Muscle layer of colon (tissue), 2 donors: ENCODE results near the gene BIRC6.

Source experiments
- H3K27ac ChIP-seq: one replicate; pipeline ENCODE4 v1.7.0; 2013; ENCODE audit warnings: low read depth, mild to moderate bottlenecking, low read length, moderate library complexity
- H3K27me3 ChIP-seq, 2 donors: one replicate each; pipeline ENCODE4 v1.7.0; 2013; ENCODE audit warnings: low read length in 2 of 2, mild to moderate bottlenecking in 2 of 2; ENCODE audit not compliant: insufficient read depth in 2 of 2, control insufficient read depth in 1 of 2
- H3K36me3 ChIP-seq: one replicate; pipeline ENCODE4 v1.7.0; 2013; ENCODE audit warnings: mild to moderate bottlenecking, low read length; ENCODE audit not compliant: insufficient read depth
- H3K4me1 ChIP-seq: one replicate; pipeline ENCODE4 v1.7.0; 2013; ENCODE audit warnings: mild to moderate bottlenecking, low read length; ENCODE audit not compliant: insufficient read depth
- H3K4me3 ChIP-seq, 2 donors: one replicate each; pipeline ENCODE4 v1.7.0; 2013; ENCODE audit warnings: low read length in 2 of 2, low read depth in 1 of 2, mild to moderate bottlenecking in 1 of 2, moderate library complexity in 1 of 2
- H3K9ac ChIP-seq: one replicate; pipeline ENCODE4 v1.7.0; 2013; ENCODE audit warnings: low read length
- H3K9me3 ChIP-seq: one replicate; pipeline ENCODE4 v1.7.0; 2013; ENCODE audit warnings: mild to moderate bottlenecking, low read length
- donor health status: abdominal sarcoma.
- donor health status: Adenocarcinoma of cecum.

Gene BIRC6

DNA sequence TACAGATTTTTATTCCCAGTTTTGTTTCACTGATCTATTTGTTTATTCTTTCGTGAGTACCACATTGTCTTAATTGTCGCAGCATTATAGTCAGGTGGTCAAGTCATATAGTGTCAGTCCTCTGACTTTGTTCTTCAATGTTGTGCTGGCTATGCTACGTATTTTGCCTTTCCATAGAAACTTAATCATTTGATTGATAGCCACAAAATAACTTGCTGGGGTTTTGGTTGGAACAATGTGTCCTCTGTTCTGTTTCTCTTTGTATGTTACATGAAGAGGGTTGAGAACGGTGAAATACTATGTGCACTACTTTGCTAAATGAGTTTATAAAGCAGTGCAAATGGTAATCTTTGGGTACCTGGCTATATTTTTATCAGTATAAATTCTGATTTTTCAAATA is 206.1 kb downstream of the BIRC6 start:
- H3K4me1 ChIP-seq, result peaks cover 8% of the 10 kb centered on the region
- H3K9ac ChIP-seq, result no peak overlapping the region
- H3K27ac ChIP-seq, result no peak overlapping the region
- no peaks in the 10 kb centered on the region for H3K9me3 ChIP-seq
- H3K27me3 ChIP-seq, result no peaks in the 10 kb centered on the region
- H3K4me3 ChIP-seq, result no peak overlapping the region
- H3K36me3 ChIP-seq, result no peaks in the 10 kb centered on the region

DNA sequence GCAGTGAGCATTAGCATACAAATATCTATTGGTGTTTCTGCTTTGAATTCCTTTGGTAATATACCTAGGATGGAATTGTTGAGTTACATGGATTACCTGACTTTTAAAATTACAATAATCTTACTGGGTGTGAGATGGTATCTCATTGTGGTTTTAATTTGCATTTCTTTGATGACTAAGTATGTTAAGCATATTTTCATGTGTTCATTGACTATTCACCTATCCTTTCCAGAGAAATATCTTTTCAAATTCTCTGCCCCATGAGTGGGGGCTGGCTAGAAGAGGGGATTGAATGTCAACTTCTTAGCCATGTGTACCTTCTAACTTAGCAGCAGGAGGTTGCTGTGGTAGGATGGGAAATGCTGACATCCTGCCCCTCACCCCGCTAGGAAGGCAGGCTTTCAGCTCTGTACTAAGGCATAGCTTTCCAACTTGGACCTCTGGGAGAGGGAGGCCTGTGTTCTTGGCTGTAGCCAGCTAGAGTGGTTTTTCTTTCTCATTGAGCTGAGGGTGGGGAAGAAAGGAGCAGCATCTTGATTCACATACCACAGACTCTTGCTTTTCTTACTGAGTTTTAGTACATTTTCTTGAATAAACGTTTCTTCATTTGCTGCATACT is 207.7 kb downstream of the BIRC6 start:
- Histone ChIP-seq H3K27me3 (no peaks in the 10 kb centered on the region), H3K36me3 (no peaks in the 10 kb centered on the region), H3K4me3 (no peak overlapping the region), H3K27ac (no peak overlapping the region), H3K9ac (no peak overlapping the region), H3K9me3 (no peaks in the 10 kb centered on the region), H3K4me1 (no peaks in the 10 kb centered on the region)

DNA sequence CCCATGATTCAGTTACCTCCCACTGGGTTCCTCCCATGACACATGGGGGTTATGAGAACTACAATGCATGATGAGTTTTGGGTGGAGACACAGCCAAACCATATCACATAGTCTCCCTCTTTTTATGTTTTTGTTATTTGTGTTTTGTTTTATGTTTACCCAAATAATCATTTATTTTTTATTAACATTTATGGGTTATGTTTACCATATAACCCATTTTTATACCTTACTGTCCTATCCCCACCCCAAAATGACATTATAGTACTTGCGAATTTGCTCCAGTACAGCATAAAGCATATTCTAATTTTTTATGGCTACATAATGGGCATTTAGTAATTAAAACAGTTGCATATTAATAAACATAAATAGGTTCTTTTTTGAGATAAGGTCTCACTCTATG is 209.1 kb downstream of the BIRC6 start:
- Histone ChIP-seq H3K36me3 (no peaks in the 10 kb centered on the region), H3K4me1 (no peaks in the 10 kb centered on the region), H3K9ac (no peak overlapping the region), H3K27ac (no peak overlapping the region), H3K4me3 (no peak overlapping the region), H3K9me3 (no peaks in the 10 kb centered on the region), H3K27me3 (no peaks in the 10 kb centered on the region)

DNA sequence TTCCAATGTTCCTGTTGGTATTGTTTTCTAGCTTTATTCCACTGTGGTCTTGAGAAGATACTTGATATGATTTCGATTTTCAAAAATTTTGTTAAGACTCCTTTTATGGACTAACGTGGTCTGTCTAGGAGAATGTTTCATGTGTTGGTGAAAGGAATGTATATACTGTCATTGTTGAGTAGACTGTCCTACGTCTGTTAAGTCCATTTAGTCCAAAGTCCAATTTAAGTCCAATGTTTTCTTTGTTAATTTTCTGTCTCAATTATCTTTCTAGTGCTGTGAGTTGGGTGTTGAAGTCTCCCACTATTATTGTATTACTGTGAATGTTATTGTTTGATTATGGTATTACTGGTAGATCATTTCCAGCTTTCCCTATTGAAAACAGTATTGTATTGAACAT is 215.2 kb downstream of the BIRC6 start:
- Histone ChIP-seq H3K36me3 (no peaks in the 10 kb centered on the region), H3K27ac (no peak overlapping the region), H3K9me3 (no peaks in the 10 kb centered on the region), H3K4me1 (no peaks in the 10 kb centered on the region), H3K9ac (no peak overlapping the region), H3K4me3 (no peak overlapping the region), H3K27me3 (no peaks in the 10 kb centered on the region)

DNA sequence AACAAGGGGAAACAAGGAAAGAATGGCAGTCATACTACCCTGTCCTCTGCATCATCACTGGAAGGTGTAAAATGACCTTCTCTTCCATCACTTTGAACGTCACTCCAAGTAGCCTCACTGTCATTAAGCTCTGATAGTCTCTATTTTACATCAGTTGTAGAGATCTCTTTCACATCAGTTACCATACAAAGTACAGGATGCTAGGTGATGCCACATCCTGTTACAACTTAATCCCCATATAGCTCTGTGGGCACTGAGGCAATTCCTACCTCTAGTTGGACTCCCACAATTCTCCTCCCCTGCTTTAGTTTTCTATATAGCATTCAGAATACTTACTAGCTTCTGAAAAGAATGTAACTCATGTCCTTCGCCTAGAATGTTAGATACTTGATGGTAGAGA is 215.9 kb downstream of the BIRC6 start:
- Histone ChIP-seq H3K9ac (no peak overlapping the region), H3K27ac (no peak overlapping the region), H3K4me1 (no peaks in the 10 kb centered on the region), H3K9me3 (no peaks in the 10 kb centered on the region), H3K4me3 (no peak overlapping the region), H3K27me3 (no peaks in the 10 kb centered on the region), H3K36me3 (no peaks in the 10 kb centered on the region)

DNA sequence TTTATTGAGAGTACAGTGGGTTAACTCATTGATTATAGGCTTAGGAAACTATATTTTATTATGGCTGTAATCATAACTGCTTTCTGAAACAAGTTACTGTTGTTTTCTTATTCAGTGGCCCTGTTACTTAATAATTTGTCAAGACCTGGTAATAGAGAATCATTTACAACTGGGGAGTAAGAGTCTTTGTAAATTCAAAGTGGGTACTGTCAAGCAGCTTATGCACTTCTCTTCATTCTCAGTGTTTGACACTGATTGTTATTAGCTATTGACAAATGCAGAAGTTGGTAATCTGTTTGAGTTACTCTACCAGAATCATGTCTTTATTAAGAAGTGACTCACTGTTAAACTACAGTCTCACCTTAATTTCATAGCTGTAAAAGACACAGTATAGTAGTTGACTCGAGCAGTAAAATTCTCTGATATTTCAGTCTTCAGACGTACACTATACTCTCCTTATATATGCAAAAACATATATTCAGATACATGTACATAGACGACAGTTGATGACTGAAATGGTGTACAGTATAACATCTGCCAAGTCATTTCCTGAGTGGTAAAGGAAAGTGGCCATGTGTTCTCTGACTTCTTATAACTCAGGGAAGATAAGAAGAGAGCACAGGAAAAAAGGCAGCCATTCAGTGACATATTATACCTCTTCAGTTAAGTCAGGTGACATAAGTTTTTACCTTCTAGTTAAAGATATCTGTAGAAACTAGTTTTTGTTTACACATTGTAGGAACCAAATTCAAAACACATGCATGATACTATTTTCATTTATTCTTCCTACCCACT is 235.0 kb downstream of the BIRC6 start:
- Histone ChIP-seq H3K36me3 (peaks cover 5% of the 10 kb centered on the region), H3K9ac (no peak overlapping the region), H3K27me3 (no peaks in the 10 kb centered on the region), H3K4me1 (no peaks in the 10 kb centered on the region), H3K4me3 (no peak overlapping the region), H3K9me3 (no peaks in the 10 kb centered on the region), H3K27ac (no peak overlapping the region)

DNA sequence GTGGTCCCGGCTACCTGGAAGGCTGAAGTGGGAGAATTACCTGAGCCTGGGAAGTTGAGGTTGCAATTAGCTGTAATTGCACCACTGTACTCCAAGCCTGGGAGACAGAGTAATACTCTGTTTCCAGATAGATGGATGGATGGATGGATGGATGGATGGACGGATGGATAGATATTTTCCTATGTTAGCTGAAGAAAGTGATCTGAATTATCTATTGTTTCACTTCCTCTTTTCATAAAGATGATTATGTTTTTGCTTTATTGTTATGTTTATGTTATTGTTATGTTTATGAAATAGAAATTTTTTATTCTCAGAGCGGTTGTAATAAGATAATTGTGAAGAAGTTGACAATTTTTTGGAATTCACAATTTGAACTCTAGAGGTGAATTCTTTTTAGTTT is 237.8 kb downstream of the BIRC6 start:
- Histone ChIP-seq H3K27ac (no peak overlapping the region), H3K4me3 (no peak overlapping the region), H3K9ac (no peak overlapping the region), H3K9me3 (no peaks in the 10 kb centered on the region), H3K36me3 (peaks cover 10% of the 10 kb centered on the region), H3K4me1 (no peaks in the 10 kb centered on the region), H3K27me3 (no peaks in the 10 kb centered on the region)

DNA sequence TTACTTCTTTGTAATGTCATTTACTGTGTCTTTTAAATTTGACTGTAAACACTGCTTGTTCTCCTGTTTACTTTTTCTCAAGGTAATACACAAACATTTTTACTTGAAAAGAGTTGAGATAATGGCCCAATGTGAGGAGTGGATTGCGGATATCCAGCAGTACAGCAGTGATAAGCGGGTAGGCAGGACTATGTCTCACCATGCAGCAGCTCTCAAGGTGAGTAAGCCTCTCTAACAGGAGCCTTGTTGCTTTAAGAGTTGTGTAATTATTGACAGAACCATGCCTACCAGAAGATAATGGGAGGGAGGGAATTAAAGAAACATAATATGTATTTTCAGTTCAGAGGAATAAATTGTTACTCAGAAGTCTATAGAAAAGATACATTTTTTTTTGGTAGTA is 254.5 kb downstream of the BIRC6 start:
- Histone ChIP-seq H3K27ac (no peak overlapping the region), H3K36me3 (peaks cover 29% of the 10 kb centered on the region), H3K4me1 (no peaks in the 10 kb centered on the region)

DNA sequence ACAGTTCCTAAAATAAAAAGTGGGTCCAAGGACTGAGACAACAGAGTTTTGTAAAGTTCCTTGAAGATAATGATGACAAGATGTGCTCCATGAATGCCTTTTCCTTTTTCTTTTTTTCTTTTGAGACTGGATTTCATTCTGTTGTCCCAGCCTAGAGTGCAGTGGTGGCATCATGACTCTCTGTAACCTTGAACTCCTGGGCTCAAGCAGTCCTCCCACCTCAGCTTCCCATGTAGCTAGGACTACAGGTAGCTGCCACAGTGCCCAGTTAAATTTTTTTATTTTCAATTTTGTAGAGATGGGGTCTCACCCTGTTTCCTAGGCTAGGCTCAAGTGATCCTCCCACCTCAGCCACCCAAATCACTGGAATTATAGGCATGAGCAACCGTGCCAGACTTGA is 254.9 kb downstream of the BIRC6 start:
- Histone ChIP-seq H3K36me3 (peaks cover 29% of the 10 kb centered on the region), H3K27me3 (no peaks in the 10 kb centered on the region), H3K4me1 (no peaks in the 10 kb centered on the region), H3K4me3 (no peak overlapping the region), H3K9ac (no peak overlapping the region), H3K27ac (no peak overlapping the region), H3K9me3 (no peaks in the 10 kb centered on the region)

More for the DNA sequence above, 254.5 kb downstream of the BIRC6 start:
- no peaks in the 10 kb centered on the region for H3K9me3 ChIP-seq
- H3K9ac ChIP-seq, result no peak overlapping the region
- H3K4me3 ChIP-seq, result no peak overlapping the region
- H3K27me3 ChIP-seq, result no peaks in the 10 kb centered on the region

DNA sequence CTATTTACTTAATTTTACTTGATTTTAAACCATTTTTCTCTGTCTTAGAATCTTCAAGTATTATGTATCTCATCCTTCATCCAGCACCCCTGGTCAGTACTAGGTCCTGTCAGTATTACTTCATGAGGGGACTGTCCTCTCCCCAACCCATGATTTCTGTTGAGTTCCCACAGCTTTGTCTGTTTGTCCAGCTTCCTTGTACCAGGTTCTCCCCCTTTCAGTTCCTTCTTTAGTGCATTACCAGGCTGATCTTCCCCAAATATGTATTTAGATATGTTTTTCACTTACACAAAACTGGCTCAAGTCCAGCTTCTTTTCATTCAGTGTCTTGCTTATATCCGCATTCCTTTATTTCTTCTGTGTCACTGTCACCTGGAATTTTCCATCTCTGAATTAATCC is 257.3 kb downstream of the BIRC6 start:
- Histone ChIP-seq H3K36me3 (peaks cover 38% of the 10 kb centered on the region), H3K4me3 (no peak overlapping the region), H3K27ac (no peak overlapping the region), H3K4me1 (no peaks in the 10 kb centered on the region), H3K27me3 (no peaks in the 10 kb centered on the region), H3K9ac (no peak overlapping the region), H3K9me3 (no peaks in the 10 kb centered on the region)

DNA sequence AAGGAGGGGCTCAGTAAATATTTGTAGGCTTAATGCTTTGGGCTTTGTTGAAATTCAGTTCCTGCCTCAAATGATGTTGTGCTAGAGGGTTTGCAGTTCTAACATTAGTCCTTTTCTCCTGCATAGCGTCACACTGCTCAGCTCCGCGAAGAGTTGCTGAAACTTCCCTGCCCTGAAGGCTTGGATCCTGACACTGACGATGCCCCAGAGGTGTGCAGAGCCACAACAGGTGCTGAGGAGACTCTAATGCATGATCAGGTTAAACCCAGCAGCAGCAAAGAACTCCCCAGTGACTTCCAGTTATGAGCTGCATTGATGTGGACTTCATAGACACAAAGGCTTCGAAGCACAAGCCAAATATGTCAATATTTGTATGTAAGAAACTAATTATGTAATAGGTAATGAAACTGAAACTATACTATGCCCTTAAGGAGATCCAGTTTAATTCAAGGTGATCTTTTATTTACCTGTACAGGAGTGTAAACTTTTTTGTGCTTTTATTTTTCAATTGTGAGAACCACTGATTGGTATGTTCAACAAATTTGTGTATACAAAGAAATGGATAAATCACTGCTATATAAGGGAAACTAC is 260.9 kb downstream of the BIRC6 start:
- Histone ChIP-seq H3K9me3 (no peaks in the 10 kb centered on the region), H3K9ac (no peak overlapping the region), H3K27ac (no peak overlapping the region), H3K4me1 (no peaks in the 10 kb centered on the region), H3K27me3 (no peaks in the 10 kb centered on the region), H3K36me3 (peaks cover 30% of the 10 kb centered on the region), H3K4me3 (no peak overlapping the region)
